ENCODE data around the gene SPATS2L.

DNA sequence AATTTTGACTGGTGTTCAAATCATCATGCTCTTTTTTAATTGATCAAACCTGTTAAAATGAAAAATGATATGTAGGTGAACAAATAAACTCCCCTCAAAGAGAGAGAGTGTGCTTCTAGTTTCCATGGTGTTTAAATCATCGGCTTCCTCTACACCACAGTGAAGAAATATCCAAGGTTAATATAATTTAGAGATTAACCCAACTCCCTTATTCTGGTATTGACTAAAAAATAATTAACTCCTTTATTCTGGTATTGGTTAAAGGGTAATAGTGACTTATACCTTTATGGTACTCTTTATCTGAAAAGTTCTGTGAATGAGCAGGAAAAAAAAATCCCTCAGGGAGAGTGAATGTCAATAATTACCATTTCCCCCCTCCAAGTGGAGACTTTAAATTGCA lies 93.1 kb downstream of the SPATS2L start:
- TF ChIP-seq, protein P1, sequence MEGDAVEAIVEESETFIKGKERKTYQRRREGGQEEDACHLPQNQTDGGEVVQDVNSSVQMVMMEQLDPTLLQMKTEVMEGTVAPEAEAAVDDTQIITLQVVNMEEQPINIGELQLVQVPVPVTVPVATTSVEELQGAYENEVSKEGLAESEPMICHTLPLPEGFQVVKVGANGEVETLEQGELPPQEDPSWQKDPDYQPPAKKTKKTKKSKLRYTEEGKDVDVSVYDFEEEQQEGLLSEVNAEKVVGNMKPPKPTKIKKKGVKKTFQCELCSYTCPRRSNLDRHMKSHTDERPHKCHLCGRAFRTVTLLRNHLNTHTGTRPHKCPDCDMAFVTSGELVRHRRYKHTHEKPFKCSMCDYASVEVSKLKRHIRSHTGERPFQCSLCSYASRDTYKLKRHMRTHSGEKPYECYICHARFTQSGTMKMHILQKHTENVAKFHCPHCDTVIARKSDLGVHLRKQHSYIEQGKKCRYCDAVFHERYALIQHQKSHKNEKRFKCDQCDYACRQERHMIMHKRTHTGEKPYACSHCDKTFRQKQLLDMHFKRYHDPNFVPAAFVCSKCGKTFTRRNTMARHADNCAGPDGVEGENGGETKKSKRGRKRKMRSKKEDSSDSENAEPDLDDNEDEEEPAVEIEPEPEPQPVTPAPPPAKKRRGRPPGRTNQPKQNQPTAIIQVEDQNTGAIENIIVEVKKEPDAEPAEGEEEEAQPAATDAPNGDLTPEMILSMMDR (IDR thresholded peaks at IDR 0.05) = no peak
- no peak for TF ChIP-seq POLR2AphosphoS5 (IDR thresholded peaks at IDR 0.05; ENCODE audit: low read depth, low read length)
- no peak for TF ChIP-seq JUND (IDR thresholded peaks at IDR 0.05)
- TF ChIP-seq TAF1 (IDR thresholded peaks at IDR 0.05; ENCODE audit: borderline replicate concordance, low read depth, low read length) = no peak
- TF ChIP-seq EP300 (IDR thresholded peaks at IDR 0.05; ENCODE audit: borderline replicate concordance in 1 of 2, low read depth in 1 of 2, low read length in 1 of 2) = no peak
- TF ChIP-seq SMC3 (IDR thresholded peaks at IDR 0.05; ENCODE audit: low read depth, low read length) = no peak
- no peak for TF ChIP-seq FOSL2 (IDR thresholded peaks at IDR 0.05; ENCODE audit: borderline replicate concordance, low read depth)
